ENCODE results near the gene TYMS.

DNA sequence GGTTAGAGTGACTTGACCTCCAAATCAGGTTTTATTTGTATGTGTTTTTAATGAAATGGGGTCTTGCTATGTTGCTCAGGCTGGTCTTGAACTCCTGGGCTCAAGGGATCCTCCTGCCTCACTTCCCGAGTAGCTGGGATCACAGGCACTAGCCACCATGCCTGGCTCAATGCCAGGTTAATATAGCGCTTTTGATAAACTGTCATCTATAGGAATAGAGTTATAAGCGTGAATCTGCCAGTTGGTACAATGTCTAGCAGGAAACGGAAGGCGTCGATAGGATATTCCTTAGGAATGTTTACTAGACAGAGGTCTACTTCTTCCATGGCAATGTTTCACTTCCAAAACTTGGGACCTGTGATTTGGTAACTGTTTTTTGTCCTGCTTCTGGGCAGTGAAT is 35.2 kb upstream of the TYMS start:
- TF ChIP-seq EZH2 (IDR thresholded peaks at IDR 0.05; ENCODE audit: insufficient read depth, poor library complexity, severe bottlenecking) (no peak), EZH2phosphoT487 (IDR thresholded peaks at IDR 0.05; ENCODE audit: insufficient read depth, low read depth) (no peak)

Data from GM23248 (cell line).